Measurements from ENCODE around the gene CYFIP1.

DNA sequence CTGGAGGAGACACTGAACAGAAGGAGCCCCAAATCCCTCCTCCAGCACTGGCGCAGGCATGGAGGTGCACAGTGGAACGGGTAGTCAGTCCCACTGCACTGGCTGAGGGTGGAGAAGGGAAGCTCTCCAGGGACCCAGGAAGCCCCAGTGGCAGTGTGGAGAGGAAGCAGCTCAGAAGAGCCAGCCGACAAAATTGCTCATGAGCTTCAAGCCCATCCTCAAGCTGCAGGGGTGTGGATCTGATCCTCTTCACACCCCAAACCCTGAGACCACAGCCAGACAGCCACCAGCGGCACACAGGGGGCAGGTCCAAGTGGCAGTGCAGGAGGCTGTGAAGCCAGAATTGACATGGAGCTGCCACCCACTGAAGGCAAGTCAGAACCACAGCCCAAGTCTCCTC is 32.1 kb downstream of the CYFIP1 start:
- TF ChIP-seq, protein P1, sequence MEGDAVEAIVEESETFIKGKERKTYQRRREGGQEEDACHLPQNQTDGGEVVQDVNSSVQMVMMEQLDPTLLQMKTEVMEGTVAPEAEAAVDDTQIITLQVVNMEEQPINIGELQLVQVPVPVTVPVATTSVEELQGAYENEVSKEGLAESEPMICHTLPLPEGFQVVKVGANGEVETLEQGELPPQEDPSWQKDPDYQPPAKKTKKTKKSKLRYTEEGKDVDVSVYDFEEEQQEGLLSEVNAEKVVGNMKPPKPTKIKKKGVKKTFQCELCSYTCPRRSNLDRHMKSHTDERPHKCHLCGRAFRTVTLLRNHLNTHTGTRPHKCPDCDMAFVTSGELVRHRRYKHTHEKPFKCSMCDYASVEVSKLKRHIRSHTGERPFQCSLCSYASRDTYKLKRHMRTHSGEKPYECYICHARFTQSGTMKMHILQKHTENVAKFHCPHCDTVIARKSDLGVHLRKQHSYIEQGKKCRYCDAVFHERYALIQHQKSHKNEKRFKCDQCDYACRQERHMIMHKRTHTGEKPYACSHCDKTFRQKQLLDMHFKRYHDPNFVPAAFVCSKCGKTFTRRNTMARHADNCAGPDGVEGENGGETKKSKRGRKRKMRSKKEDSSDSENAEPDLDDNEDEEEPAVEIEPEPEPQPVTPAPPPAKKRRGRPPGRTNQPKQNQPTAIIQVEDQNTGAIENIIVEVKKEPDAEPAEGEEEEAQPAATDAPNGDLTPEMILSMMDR (IDR thresholded peaks at IDR 0.05), result no peak
- TF ChIP-seq POLR2A (IDR thresholded peaks at IDR 0.05), result no peak
